GM18858 (cell line): ENCODE results near the gene PRKD2.

ENCODE experiments used
- ATAC-seq: cut with Tn5 transposase; IDR thresholded peaks from one replicate; pipeline ENCODE4 v1.9.1; 2021; ENCODE audit not compliant: unreplicated experiment

PRKD2 gene

DNA sequence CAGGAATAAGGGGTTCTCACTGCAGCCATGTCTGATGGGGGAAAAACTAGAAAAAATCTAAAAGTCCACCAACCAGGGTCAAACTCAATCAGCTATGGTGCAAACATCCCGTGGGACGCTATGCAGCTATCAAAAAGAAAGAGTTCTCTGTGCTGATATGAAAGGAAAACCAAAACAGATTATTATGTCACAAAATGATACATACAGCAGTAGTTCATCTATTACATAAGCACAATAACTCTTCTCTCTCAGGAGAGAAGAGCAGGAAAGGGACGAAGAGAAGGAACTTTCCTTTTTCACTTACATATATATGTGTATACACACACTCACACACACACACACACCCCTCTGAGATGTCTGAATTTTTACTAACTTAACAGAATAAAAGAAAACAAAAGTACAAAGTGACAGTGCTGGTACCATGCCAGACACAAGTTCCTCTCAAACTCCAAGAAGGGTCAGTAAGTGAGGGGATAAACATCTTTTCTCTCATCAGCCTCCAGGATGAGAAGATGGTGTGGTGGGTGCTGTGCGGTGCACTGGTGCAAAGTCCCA lies 26.1 kb upstream of the PRKD2 start:
- no peak for ATAC-seq

DNA sequence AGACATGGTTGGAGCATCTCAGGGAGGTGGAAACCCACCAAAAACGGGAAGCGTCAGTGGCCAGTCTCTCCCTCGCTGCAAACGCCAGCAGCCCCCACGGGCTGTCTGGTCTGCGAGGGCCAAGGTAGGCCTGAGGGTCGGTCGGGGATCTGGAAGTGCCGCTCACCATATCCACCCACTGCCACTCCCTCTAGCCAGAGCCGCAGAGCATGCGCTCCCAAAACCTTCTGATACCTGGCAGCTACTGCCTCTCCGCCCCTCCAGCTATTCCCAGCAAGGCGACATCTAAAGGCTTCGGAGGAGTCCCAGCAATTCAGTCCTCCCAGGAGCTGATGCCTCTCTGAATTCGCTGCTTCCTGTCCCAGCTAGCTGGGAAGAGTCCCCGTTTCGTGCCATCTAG lies 24.5 kb upstream of the PRKD2 start:
- no peak for ATAC-seq

DNA sequence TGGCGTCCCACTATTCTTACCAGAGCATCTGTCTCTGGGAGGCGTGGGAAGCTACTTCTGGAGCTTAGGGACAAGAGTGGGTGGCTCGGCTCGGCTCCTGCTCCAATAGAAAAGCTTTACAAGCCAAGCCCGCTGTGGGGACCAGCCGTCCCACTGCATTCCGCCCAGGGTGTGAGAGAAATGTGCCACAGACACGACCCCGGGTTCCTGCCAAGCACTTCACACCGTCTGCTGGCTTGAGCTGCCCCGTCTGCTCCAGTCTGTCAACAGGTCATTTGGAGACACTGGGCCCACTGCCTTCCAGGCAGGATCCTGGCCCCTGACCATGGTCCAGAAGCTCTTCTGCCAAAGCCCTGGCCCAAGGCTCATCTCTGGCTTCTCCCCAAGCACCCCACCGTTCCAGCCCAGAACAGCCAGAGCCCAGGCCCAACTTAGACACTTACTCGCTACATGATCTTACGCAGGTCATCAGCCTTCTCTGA lies 22.4 kb upstream of the PRKD2 start:
- ATAC-seq, result no peak

DNA sequence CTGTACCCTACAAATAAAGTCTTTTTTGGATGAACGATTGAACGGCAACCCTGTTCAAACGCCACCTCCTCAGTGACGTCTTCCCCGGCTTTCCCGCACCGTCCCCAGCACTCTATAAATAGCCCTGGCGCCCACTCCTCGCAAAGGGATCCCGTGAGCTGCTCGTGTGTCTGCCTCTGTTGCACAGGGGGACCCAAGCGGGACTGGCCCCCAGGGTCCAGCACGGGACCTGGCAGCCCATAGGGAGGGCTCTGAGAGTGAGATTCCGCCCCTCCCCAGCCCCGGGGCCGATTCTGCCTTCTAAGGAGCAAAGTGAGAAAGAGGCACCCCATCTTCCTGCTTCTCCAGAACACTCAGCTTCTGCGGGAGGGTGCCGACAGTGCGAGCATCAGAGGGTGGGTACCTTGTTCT lies 20.9 kb upstream of the PRKD2 start:
- ATAC-seq, result no peak

DNA sequence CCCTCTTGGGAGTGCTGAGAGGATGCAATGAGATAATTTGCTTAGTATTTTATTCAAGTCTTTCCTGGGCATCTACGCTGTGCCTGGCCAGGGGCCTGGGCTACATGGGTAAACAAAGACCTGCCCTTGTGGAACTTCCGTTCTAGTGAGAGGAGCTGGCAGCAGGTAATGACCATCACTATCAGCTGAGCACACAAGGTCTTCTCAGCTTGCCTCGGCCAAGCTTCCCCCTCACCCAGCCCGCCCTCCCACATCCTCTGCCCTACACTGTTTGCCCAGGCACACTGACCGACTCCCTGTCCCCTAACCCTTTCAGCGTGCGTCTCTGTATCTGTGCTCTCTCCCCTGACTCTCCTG lies 20.4 kb upstream of the PRKD2 start:
- ATAC-seq, result no peak

GRCh38 chr19:46736531-46737297 lies 19.8 kb upstream of the PRKD2 start:
- no peak for ATAC-seq

GRCh38 chr19:46733690-46734292 lies 16.9 kb upstream of the PRKD2 start:
- no peak for ATAC-seq

- ATAC-seq, result no peak
Observed at GRCh38 chr19:46732966-46733689, 16.2 kb upstream of the PRKD2 start.

GRCh38 chr19:46732172-46732938 lies 15.4 kb upstream of the PRKD2 start:
- ATAC-seq, result no peak

DNA sequence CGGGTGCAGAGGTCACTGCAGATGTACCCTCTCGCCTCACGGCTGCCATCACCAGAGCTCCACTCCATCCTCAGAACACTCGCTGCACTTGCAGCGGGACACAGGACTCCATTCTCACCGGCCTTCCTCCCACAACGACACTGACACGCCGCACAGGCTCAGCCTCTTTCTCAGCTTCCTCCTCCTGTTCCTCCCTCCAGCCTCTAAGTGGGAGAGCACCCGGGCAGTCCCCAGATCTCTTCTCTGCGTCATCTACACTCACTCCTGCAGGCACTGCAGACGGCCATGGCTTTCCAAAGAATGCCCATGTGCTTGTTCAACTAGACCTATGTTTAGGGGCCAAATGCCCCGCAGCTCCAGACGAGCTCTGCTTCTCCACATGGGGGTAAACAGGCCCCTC lies 14.7 kb upstream of the PRKD2 start:
- ATAC-seq, result no peak

- ATAC-seq, result no peak
Observed at GRCh38 chr19:46731007-46731501, 14.1 kb upstream of the PRKD2 start.

GRCh38 chr19:46730595-46730994 lies 13.7 kb upstream of the PRKD2 start:
- no peak for ATAC-seq

DNA sequence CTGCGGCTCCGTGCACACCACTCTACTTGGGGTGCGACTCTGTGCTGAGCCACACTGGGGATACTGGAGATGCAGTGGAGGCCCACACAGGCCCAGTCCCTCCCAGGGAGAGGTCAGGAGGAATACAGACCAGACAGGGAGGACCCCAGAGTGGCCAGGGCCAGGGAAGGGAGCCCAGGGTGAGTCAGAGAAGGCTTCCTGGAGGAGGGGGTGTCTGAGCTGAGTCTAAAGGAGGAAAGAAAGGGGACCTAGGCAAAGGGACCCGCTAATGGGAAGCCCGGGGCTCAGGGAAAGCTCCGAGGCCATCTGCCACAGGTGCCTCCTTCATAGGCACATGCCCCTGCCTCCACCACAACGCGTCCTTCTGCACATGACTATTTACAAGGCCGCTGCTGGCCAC lies 13.3 kb upstream of the PRKD2 start:
- ATAC-seq, result no peak

DNA sequence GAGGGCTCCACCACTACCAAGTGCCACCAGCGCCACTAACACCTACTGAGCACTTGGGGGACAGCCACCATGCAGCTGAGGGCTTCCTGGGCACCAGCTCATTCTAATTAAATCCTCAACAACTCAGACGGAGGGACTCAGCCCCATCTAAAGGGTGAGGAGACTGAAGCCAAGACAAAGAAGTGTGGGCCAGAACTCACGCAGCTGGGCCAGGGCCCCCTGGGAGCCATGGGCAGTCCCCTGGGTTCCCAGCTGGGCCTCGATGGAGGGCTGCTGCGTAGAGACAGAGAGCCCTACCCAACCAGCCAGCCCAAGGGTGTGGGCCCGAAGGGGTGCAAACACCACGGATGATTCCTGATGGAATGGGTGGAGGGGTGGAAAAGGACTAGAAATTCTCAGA lies 12.8 kb upstream of the PRKD2 start:
- no peak for ATAC-seq

- ATAC-seq, result no peak
Observed at GRCh38 chr19:46728693-46729339, 11.9 kb upstream of the PRKD2 start.

GRCh38 chr19:46728208-46728607 lies 11.3 kb upstream of the PRKD2 start:
- no peak for ATAC-seq

GRCh38 chr19:46727757-46728156 lies 10.8 kb upstream of the PRKD2 start:
- no peak for ATAC-seq

DNA sequence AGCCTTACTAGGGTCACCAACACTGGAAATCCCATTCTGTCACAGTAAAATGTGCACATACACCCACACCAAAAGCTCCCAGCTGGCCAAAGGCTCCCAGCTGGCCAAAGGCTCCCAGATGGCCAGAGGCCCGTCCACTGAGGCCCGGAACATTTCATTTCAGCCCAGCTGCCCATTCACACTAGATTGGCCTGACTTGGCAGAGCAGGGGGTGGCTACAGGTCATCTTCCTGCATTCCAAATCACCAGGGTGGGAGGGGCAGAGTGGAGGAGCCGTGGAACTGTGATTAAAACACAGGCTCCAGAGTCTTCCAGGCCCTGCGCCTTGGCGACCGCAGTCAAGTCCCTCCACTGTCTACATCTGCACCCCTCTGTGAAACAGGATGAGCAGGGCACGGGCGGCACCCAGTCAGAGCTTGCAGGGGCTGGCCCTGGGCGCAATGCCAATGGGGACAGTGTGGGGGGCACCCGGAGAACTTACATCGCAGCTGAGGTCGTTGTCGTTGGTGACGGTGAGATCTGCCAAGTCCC lies 10.1 kb upstream of the PRKD2 start:
- ATAC-seq, result no peak

- ATAC-seq, result no peak
Observed at GRCh38 chr19:46726551-46726950, 9.6 kb upstream of the PRKD2 start.

DNA sequence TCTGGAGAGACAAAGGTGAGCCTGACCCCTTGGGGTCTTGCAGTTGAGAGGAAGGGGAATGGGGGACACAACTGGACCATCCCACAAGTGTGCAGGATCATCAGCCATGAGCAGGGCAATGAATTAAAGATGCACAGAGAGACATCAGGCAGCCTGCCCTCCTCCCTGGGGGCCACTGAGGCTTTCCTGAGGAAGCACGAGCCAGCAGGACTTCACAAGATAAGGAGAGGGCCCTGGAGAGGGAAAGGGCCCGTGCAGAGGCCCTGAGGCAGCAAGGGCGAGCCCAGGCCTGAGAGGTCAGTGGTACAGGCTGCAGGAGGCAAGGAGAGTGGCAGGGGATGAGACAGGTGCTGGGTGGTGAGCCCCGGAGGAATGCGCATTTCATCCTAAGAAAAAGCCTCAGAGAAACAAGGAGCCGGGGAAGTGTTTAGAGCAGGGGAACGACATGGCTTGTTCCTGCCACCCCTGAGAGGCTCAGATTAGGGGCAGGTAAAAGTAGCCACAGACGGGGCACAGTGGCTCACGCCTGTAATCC lies 9.0 kb upstream of the PRKD2 start:
- no peak for ATAC-seq
